ENCODE data around the gene ACTRT3.
"Not testable (repeated sequence)": the region's sequence is repeated elsewhere in the genome, so short reads cannot be mapped to it uniquely, and the experiment has no call there.

DNA sequence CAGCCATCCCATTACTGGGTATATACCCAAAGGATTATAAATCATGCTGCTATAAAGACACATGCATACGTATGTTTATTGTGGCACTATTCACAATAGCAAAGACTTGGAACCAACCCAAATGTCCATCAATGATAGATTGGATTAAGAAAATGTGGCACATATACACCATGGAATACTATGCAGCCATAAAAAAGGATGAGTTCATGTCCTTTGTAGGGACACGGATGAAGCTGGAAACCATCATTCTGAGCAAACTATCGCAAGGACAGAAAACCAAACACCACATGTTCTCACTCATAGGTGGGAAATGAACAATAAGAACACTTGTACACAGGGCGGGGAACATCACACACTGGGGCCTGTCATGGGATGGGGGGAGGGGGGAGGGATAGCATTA lies 50.9 kb downstream of the ACTRT3 start:
- not testable (repeated sequence) for TF ChIP-seq EZH2phosphoT487 (IDR thresholded peaks at IDR 0.05; ENCODE audit: low read depth)
- TF ChIP-seq, protein P1, sequence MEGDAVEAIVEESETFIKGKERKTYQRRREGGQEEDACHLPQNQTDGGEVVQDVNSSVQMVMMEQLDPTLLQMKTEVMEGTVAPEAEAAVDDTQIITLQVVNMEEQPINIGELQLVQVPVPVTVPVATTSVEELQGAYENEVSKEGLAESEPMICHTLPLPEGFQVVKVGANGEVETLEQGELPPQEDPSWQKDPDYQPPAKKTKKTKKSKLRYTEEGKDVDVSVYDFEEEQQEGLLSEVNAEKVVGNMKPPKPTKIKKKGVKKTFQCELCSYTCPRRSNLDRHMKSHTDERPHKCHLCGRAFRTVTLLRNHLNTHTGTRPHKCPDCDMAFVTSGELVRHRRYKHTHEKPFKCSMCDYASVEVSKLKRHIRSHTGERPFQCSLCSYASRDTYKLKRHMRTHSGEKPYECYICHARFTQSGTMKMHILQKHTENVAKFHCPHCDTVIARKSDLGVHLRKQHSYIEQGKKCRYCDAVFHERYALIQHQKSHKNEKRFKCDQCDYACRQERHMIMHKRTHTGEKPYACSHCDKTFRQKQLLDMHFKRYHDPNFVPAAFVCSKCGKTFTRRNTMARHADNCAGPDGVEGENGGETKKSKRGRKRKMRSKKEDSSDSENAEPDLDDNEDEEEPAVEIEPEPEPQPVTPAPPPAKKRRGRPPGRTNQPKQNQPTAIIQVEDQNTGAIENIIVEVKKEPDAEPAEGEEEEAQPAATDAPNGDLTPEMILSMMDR (IDR thresholded peaks at IDR 0.05; ENCODE audit: low read depth, low read length): not testable (repeated sequence)

Data from OCI-LY3 (cell line).